ENCODE data around the gene EXOC4. TPM values are rescaled to one million over a fixed set of nuclear protein-coding genes. Genes with fewer than 3 reads are reported as not detected.

EXOC4 gene
- total RNA-seq, 1 donor from 2014 or later, result 145 TPM

GRCh38 chr7:133820584-133820983 is 567.7 kb downstream of the EXOC4 start:
- Mint-ChIP-seq H3K4me1 (ENCODE audit: low read depth) (peaks cover 3% of the 10 kb centered on the region), H3K36me3 (ENCODE audit: insufficient read depth) (peaks cover 13% of the 10 kb centered on the region), H3K27ac (peak overlapping the region; percentile 56), H3K9me3 (ENCODE audit: low read depth) (no peaks in the 10 kb centered on the region), H3K27me3 (no peaks in the 10 kb centered on the region), H3K4me3 (ENCODE audit: low read depth) (no peak overlapping the region)
- TF ChIP-seq, protein P1, sequence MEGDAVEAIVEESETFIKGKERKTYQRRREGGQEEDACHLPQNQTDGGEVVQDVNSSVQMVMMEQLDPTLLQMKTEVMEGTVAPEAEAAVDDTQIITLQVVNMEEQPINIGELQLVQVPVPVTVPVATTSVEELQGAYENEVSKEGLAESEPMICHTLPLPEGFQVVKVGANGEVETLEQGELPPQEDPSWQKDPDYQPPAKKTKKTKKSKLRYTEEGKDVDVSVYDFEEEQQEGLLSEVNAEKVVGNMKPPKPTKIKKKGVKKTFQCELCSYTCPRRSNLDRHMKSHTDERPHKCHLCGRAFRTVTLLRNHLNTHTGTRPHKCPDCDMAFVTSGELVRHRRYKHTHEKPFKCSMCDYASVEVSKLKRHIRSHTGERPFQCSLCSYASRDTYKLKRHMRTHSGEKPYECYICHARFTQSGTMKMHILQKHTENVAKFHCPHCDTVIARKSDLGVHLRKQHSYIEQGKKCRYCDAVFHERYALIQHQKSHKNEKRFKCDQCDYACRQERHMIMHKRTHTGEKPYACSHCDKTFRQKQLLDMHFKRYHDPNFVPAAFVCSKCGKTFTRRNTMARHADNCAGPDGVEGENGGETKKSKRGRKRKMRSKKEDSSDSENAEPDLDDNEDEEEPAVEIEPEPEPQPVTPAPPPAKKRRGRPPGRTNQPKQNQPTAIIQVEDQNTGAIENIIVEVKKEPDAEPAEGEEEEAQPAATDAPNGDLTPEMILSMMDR (IDR thresholded peaks at IDR 0.05; ENCODE audit: unreplicated experiment), result no peak
- no peak for DNase-seq (ENCODE audit: low spot score, unreplicated experiment)

- H3K4me3 Mint-ChIP-seq (ENCODE audit: low read depth), result no peak overlapping the region
- no peak for DNase-seq (ENCODE audit: low spot score, unreplicated experiment)
- TF ChIP-seq, protein P1 (IDR thresholded peaks at IDR 0.05; ENCODE audit: unreplicated experiment), result no peak
- no peaks in the 10 kb centered on the region for H3K4me1 Mint-ChIP-seq (ENCODE audit: low read depth)
- H3K9me3 Mint-ChIP-seq (ENCODE audit: low read depth), result no peaks in the 10 kb centered on the region
- no peaks in the 10 kb centered on the region for H3K27me3 Mint-ChIP-seq
- H3K27ac Mint-ChIP-seq, result no peak overlapping the region
- H3K36me3 Mint-ChIP-seq (ENCODE audit: insufficient read depth), result peaks cover 13% of the 10 kb centered on the region
These were observed 568.3 kb downstream of the EXOC4 start for GRCh38 chr7:133821171-133821570.

- TF ChIP-seq, protein P1 (IDR thresholded peaks at IDR 0.05; ENCODE audit: unreplicated experiment), result no peak
- H3K27me3 Mint-ChIP-seq, result no peaks in the 10 kb centered on the region
- no peak overlapping the region for H3K27ac Mint-ChIP-seq
- no peak for DNase-seq (ENCODE audit: low spot score, unreplicated experiment)
- H3K9me3 Mint-ChIP-seq (ENCODE audit: low read depth), result no peaks in the 10 kb centered on the region
- no peak overlapping the region for H3K4me3 Mint-ChIP-seq (ENCODE audit: low read depth)
- no peaks in the 10 kb centered on the region for H3K4me1 Mint-ChIP-seq (ENCODE audit: low read depth)
- H3K36me3 Mint-ChIP-seq (ENCODE audit: insufficient read depth), result peaks cover 14% of the 10 kb centered on the region
These were observed 569.2 kb downstream of the EXOC4 start for GRCh38 chr7:133822001-133822641.

- Mint-ChIP-seq H3K9me3 (ENCODE audit: low read depth) (no peaks in the 10 kb centered on the region), H3K4me1 (ENCODE audit: low read depth) (no peaks in the 10 kb centered on the region), H3K27me3 (no peaks in the 10 kb centered on the region), H3K4me3 (ENCODE audit: low read depth) (no peak overlapping the region), H3K27ac (no peak overlapping the region), H3K36me3 (ENCODE audit: insufficient read depth) (peaks cover 9% of the 10 kb centered on the region)
- TF ChIP-seq, protein P1 (IDR thresholded peaks at IDR 0.05; ENCODE audit: unreplicated experiment), result no peak
- no peak for DNase-seq (ENCODE audit: low spot score, unreplicated experiment)
These were observed 570.1 kb downstream of the EXOC4 start for GRCh38 chr7:133822868-133823552.

DNA sequence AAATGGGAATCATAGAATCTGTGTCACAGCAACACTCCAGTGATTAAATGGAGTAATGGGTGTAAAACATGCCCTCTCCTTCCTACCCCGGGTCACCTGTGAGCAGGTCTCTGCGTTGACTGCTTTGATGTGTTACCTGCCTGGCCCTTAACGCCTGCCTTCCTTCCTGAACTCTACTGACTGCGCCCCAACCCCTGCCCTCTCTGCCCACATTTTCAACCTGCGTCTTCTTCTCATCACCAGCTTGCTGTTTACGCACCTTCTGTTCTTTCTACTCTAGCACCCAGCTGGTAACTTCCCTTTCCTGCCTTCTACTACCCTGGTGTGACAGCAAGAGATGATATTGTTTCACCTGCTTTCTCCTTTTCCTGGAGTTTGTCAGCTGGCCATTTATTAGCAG is 571.3 kb downstream of the EXOC4 start:
- Mint-ChIP-seq H3K36me3 (ENCODE audit: insufficient read depth) (peaks cover 5% of the 10 kb centered on the region), H3K9me3 (ENCODE audit: low read depth) (no peaks in the 10 kb centered on the region), H3K4me3 (ENCODE audit: low read depth) (no peak overlapping the region), H3K27ac (no peak overlapping the region), H3K4me1 (ENCODE audit: low read depth) (no peaks in the 10 kb centered on the region), H3K27me3 (no peaks in the 10 kb centered on the region)
- DNase-seq (ENCODE audit: low spot score, unreplicated experiment), result no peak
- TF ChIP-seq, protein P1 (IDR thresholded peaks at IDR 0.05; ENCODE audit: unreplicated experiment), result no peak

All from progenitor cell of endocrine pancreas (in vitro differentiated cells).